Parathyroid adenoma (tissue), 2 donors: ENCODE data around the gene RALGAPA1.

ENCODE experiments used
- H2AFZ ChIP-seq: fragments of 300-600 bp; sonication (generic); one replicate; pipeline ENCODE4 v1.7.0; 2017; ENCODE audit warnings: antibody characterized with exemption, mild to moderate bottlenecking
- H3K27ac ChIP-seq: fragments of 300-600 bp; sonication (generic); one replicate; pipeline ENCODE4 v1.7.0; 2017
- H3K27me3 ChIP-seq: fragments of 300-600 bp; sonication (generic); one replicate; pipeline ENCODE4 v1.7.0; 2017; ENCODE audit warnings: low read length; ENCODE audit not compliant: control insufficient read depth, insufficient read depth
- H3K36me3 ChIP-seq: fragments of 300-600 bp; sonication (generic); one replicate; pipeline ENCODE4 v1.7.0; 2017; ENCODE audit warnings: low read length; ENCODE audit not compliant: control insufficient read depth, insufficient read depth
- H3K4me1 ChIP-seq: fragments of 300-600 bp; sonication (generic); one replicate; pipeline ENCODE4 v1.7.0; 2017; ENCODE audit warnings: control low read depth
- H3K4me2 ChIP-seq: fragments of 300-600 bp; sonication (generic); one replicate; pipeline ENCODE4 v1.7.0; 2017; ENCODE audit warnings: low read length
- H3K4me3 ChIP-seq: fragments of 300-600 bp; sonication (generic); one replicate; pipeline ENCODE4 v1.7.0; 2017; ENCODE audit warnings: low read depth, low read length
- H3K79me2 ChIP-seq: fragments of 300-600 bp; sonication (generic); one replicate; pipeline ENCODE4 v1.7.0; 2017; ENCODE audit warnings: control low read depth
- H3K9ac ChIP-seq: fragments of 300-600 bp; sonication (generic); one replicate; pipeline ENCODE4 v1.7.0; 2017; ENCODE audit warnings: mild to moderate bottlenecking
- H3K9me3 ChIP-seq: fragments of 300-600 bp; sonication (generic); one replicate; pipeline ENCODE4 v1.7.0; 2017; ENCODE audit warnings: low read length; ENCODE audit not compliant: control insufficient read depth
- TF ChIP-seq, protein P1 (sequence below): fragments of 300-600 bp; sonication (generic); IDR thresholded peaks from one replicate; pipeline ENCODE4 v1.7.0; 2017; ENCODE audit warnings: antibody characterized with exemption, mild to moderate bottlenecking
- donor health status: primary hyperparathyroidism.

RALGAPA1 gene

DNA sequence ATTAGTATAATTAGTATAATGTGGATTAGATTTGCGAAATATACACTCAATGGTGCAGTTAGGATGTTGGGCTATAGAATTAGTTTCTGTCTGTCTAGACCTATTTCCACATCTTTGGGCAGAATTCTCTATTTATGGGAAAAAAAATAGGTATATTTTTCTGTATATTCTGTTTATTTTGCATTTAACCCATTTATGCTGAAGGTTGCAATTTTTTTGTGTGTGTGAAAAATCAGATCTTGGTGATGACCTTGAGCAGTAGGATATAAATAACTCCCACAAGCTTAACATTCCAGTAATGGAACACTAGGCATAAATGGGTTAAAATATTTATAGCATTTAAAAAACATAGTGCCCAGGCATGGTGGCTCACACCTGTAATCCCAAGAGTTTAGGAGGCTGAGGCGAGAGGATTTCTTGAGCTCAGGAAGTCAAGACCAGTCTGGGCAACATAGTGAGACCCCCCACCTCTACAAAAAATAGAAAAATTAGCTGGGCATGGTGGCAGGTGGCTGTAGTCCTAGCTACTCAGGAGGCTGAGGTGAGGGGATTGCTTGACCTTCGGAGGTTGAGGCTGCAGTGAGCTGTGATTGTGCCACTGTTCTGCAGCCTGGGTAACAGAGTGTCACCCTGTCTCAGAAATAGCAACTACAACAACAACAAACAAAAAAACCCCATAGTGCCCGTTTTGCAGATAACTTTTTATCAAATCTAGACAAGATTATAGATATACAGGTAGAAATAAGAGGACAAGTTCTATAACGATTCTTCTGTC lies 26.3 kb upstream of the RALGAPA1 start:
- H3K4me1 ChIP-seq, result no peaks in the 10 kb centered on the region
- H3K36me3 ChIP-seq, result no peaks in the 10 kb centered on the region
- H3K4me2 ChIP-seq, result no peak overlapping the region
- no peak overlapping the region for H3K9ac ChIP-seq
- no peaks in the 10 kb centered on the region for H3K9me3 ChIP-seq
- no peak overlapping the region for H3K4me3 ChIP-seq
- no peak overlapping the region for H2AFZ ChIP-seq
- H3K27ac ChIP-seq, result no peak overlapping the region
- H3K27me3 ChIP-seq, result no peaks in the 10 kb centered on the region
- peaks cover 10% of the 10 kb centered on the region for H3K79me2 ChIP-seq
- TF ChIP-seq, protein P1, sequence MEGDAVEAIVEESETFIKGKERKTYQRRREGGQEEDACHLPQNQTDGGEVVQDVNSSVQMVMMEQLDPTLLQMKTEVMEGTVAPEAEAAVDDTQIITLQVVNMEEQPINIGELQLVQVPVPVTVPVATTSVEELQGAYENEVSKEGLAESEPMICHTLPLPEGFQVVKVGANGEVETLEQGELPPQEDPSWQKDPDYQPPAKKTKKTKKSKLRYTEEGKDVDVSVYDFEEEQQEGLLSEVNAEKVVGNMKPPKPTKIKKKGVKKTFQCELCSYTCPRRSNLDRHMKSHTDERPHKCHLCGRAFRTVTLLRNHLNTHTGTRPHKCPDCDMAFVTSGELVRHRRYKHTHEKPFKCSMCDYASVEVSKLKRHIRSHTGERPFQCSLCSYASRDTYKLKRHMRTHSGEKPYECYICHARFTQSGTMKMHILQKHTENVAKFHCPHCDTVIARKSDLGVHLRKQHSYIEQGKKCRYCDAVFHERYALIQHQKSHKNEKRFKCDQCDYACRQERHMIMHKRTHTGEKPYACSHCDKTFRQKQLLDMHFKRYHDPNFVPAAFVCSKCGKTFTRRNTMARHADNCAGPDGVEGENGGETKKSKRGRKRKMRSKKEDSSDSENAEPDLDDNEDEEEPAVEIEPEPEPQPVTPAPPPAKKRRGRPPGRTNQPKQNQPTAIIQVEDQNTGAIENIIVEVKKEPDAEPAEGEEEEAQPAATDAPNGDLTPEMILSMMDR, result no peak

GRCh38 chr14:35829449-35829848 lies 20.4 kb upstream of the RALGAPA1 start:
- Histone ChIP-seq H2AFZ (no peak overlapping the region), H3K27me3 (no peaks in the 10 kb centered on the region), H3K9me3 (no peaks in the 10 kb centered on the region), H3K4me2 (no peak overlapping the region), H3K36me3 (no peaks in the 10 kb centered on the region), H3K79me2 (no peaks in the 10 kb centered on the region), H3K27ac (no peak overlapping the region), H3K4me3 (no peak overlapping the region), H3K4me1 (peaks cover 5% of the 10 kb centered on the region), H3K9ac (no peak overlapping the region)
- TF ChIP-seq, protein P1, result no peak

DNA sequence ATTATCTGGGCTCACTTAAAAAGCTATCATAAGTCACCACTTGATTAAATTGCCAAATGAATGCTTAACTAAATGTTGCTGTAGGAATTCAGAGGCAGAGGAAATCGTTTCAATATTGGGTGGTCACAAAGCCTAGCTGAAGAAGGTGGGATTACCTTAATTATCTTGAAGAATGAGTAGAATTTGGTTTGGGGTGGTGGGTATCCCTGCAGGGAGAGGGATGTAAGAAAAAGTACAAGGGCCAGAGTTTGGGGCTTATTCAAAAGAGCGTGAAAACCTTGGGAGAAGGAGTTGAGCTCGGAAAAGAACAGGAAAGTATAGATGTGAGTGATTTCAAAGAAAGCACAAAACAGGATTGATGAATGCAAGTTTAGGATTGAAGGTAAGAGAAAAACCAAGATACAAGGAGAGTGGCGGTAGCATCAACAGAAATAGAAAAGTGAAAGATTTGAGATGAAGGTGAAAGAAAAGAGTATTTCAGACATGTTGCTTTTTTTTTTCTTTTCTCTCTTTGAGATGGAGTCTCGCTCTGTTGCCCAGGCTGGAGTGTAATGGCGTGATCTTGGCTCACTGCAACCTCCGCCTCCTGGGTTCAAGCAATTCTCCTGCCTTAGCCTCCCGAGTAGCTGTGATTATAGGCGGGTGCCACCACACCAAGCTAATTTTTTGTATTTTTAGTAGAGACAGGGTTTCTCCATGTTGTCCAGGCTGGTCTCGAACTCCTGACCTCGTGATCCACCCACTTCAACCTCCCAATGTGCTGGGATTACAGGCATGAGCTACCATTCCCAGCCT lies 18.8 kb upstream of the RALGAPA1 start:
- Histone ChIP-seq H2AFZ (no peak overlapping the region), H3K27ac (no peak overlapping the region), H3K9me3 (no peaks in the 10 kb centered on the region), H3K4me1 (peaks cover 5% of the 10 kb centered on the region), H3K27me3 (no peaks in the 10 kb centered on the region), H3K79me2 (no peaks in the 10 kb centered on the region), H3K36me3 (no peaks in the 10 kb centered on the region), H3K4me3 (peak overlapping the region; percentile 89), H3K9ac (no peak overlapping the region), H3K4me2 (no peak overlapping the region)
- TF ChIP-seq, protein P1, result no peak

DNA sequence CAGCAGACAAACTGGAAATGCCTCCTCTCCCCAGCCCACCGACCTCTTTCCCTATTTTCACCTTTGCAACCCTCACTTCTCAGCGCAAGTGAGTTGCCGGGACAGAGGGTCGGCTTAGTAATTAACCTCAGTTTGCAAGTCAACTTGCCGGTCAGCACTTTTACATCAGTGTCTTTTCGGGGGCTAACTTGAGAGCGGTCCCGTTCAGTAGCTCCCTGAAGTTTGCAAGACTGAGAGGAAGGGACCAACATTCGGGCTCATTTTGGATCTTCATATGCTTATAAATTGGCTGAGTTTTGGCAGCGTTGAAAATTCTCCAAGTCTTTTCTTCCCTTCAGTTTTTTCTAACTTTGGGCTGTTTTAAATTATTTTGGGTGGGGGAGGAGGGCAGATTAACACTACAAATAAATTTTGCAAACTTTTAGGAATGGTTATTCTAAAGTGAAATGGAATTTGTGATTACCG lies 17.9 kb upstream of the RALGAPA1 start:
- no peak overlapping the region for H3K9ac ChIP-seq
- no peaks in the 10 kb centered on the region for H3K79me2 ChIP-seq
- H3K4me3 ChIP-seq, result peak overlapping the region; percentile 89
- peak overlapping the region; percentile 96 for H3K27ac ChIP-seq
- H2AFZ ChIP-seq, result peak overlapping the region; percentile 83
- TF ChIP-seq, protein P1, result no peak
- peak overlapping the region; percentile 89 for H3K4me2 ChIP-seq
- H3K36me3 ChIP-seq, result no peaks in the 10 kb centered on the region
- H3K4me1 ChIP-seq, result peaks cover 5% of the 10 kb centered on the region
- no peaks in the 10 kb centered on the region for H3K9me3 ChIP-seq
- no peaks in the 10 kb centered on the region for H3K27me3 ChIP-seq
